ENCODE data around the gene KIRREL3. TPM values are rescaled to one million over a fixed set of nuclear protein-coding genes. Genes with fewer than 3 reads are reported as not detected.

The KIRREL3 gene
- total RNA-seq, 2 donors from 2014 or later, result 0.28 TPM; not detected in 1

DNA sequence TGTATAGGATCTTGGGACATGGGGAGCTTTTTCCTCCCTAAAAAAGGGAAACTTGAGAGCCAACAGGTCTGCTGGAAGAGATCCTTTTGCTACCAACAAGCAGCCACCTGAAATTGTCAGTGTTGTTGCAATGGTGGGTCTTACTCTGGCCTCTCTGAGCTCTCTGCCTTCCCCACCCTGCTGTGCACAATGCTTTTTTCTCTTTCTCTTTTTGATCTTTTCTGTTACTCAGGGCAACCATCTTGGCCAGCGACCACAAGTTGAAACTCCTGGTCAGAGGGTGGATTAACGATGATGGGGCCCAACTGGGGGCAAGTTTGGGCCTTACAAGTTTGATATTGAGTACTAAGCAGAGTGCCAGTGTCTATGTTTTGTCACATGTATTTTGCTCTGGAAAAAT is 155.8 kb downstream of the KIRREL3 start:
- DNase-seq (ENCODE audit: low spot score), result no peak
- no peaks in the 10 kb centered on the region for H3K9me3 ChIP-seq
- TF ChIP-seq POLR2AphosphoS5 (IDR thresholded peaks at IDR 0.05) (no peak), POLR2A (IDR thresholded peaks at IDR 0.05) (no peak)
- TF ChIP-seq, protein P1, sequence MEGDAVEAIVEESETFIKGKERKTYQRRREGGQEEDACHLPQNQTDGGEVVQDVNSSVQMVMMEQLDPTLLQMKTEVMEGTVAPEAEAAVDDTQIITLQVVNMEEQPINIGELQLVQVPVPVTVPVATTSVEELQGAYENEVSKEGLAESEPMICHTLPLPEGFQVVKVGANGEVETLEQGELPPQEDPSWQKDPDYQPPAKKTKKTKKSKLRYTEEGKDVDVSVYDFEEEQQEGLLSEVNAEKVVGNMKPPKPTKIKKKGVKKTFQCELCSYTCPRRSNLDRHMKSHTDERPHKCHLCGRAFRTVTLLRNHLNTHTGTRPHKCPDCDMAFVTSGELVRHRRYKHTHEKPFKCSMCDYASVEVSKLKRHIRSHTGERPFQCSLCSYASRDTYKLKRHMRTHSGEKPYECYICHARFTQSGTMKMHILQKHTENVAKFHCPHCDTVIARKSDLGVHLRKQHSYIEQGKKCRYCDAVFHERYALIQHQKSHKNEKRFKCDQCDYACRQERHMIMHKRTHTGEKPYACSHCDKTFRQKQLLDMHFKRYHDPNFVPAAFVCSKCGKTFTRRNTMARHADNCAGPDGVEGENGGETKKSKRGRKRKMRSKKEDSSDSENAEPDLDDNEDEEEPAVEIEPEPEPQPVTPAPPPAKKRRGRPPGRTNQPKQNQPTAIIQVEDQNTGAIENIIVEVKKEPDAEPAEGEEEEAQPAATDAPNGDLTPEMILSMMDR (IDR thresholded peaks at IDR 0.05), result no peak

DNA sequence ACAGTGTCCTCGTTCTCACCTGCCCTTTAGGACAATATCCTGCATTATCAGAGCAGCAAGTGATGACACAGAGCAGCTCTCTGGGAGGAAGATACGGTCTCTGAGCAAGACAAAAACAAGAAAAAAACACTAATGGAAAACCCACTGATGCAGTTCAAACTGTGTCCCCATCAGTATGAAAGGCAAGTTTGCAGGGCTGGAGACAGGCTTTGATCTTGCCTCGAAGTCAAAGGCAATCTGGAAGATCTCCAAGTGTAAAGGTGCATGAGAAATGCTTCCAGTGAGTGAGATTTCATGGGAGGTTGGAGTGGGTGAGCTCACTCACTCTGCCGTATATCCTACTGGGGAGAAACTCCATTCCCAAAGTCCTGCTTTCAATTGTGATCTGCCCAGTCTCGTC is 157.5 kb downstream of the KIRREL3 start:
- no peak overlapping the region for H3K27ac ChIP-seq
- H3K4me1 ChIP-seq (replicated peaks), result no peaks in the 10 kb centered on the region
- H3K9me3 ChIP-seq, result no peaks in the 10 kb centered on the region
- TF ChIP-seq POLR2AphosphoS5 (IDR thresholded peaks at IDR 0.05), result no peak
- no peak for TF ChIP-seq POLR2A (IDR thresholded peaks at IDR 0.05)
- TF ChIP-seq, protein P1 (IDR thresholded peaks at IDR 0.05), result no peak
- no peaks in the 10 kb centered on the region for H3K27me3 ChIP-seq (replicated peaks; ENCODE audit: insufficient read depth)
- intact Hi-C loops (cut with DNase I), result no loop called here
- 69% methylated on average over 5 of the region's 5 CpGs for WGBS
- H3K4me3 ChIP-seq, result no peak overlapping the region
- DNase-seq (ENCODE audit: low spot score), result no peak
- H3K36me3 ChIP-seq, result no peaks in the 10 kb centered on the region

More for the DNA sequence above, 155.8 kb downstream of the KIRREL3 start:
- H3K4me3 ChIP-seq, result no peak overlapping the region
- no peaks in the 10 kb centered on the region for H3K36me3 ChIP-seq
- H3K4me1 ChIP-seq (replicated peaks), result no peaks in the 10 kb centered on the region
- WGBS, result 51% methylated on average over 2 of the region's 2 CpGs
- H3K27ac ChIP-seq, result no peak overlapping the region
- intact Hi-C loops (cut with DNase I), result no loop called here
- no peaks in the 10 kb centered on the region for H3K27me3 ChIP-seq (replicated peaks; ENCODE audit: insufficient read depth)

DNA sequence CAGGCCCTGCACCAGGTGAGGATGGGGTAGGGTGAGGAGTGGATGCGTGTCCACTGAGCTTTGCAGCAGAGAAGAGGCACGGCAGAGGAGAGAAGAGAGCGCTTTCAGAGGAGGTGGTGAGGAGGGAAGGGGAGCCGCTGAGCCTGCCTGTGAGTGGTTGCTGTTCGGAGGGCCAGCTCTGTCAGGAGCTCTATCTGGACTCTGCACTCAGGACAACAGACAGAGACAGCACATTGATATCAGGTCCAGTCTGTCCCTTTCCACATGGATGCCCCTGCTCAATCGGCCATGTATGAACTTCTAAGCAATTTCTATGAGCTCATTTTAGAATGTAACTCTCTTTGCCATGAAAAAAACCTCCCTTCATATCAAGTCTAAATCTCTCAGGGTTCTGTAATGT is 158.6 kb downstream of the KIRREL3 start:
- Histone ChIP-seq H3K27me3 (replicated peaks; ENCODE audit: insufficient read depth) (no peaks in the 10 kb centered on the region), H3K4me1 (replicated peaks) (no peaks in the 10 kb centered on the region), H3K36me3 (no peaks in the 10 kb centered on the region), H3K4me3 (no peak overlapping the region), H3K9me3 (no peaks in the 10 kb centered on the region), H3K27ac (no peak overlapping the region)
- DNase-seq (ENCODE audit: low spot score), result no peak
- TF ChIP-seq, protein P1 (IDR thresholded peaks at IDR 0.05), result no peak
- TF ChIP-seq POLR2A (IDR thresholded peaks at IDR 0.05) (no peak), POLR2AphosphoS5 (IDR thresholded peaks at IDR 0.05) (no peak)
- 78% methylated on average over 6 of the region's 6 CpGs for WGBS
- intact Hi-C loops (cut with DNase I), result no loop called here

DNA sequence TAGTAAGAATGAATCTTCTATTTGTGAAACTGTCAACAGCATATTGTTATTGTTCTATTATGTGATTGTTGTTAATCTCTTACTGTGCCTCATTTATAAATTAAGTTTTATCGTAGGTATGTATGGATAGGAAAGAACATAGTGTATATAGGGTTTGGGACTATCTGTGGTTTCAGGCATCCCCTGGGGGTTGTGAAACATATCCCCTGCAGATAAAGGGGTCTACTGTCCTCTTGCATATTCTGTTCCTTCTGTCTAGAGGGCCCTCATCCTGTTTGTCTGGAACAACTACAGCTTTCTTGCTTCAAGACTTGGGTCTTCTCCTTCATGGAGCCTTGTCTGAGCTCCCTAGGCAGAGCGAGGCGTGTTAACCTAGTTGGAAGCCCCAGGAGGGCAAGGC is 159.6 kb downstream of the KIRREL3 start:
- no peak for DNase-seq (ENCODE audit: low spot score)
- intact Hi-C loops (cut with DNase I), result no loop called here
- no peak overlapping the region for H3K4me3 ChIP-seq
- TF ChIP-seq POLR2A (IDR thresholded peaks at IDR 0.05), result no peak
- TF ChIP-seq, protein P1 (IDR thresholded peaks at IDR 0.05), result no peak
- no peak for TF ChIP-seq POLR2AphosphoS5 (IDR thresholded peaks at IDR 0.05)
- no peaks in the 10 kb centered on the region for H3K36me3 ChIP-seq
- H3K9me3 ChIP-seq, result no peaks in the 10 kb centered on the region
- no peaks in the 10 kb centered on the region for H3K4me1 ChIP-seq (replicated peaks)
- H3K27ac ChIP-seq, result no peak overlapping the region
- no peaks in the 10 kb centered on the region for H3K27me3 ChIP-seq (replicated peaks; ENCODE audit: insufficient read depth)
- 96% methylated on average over 3 of the region's 3 CpGs for WGBS

DNA sequence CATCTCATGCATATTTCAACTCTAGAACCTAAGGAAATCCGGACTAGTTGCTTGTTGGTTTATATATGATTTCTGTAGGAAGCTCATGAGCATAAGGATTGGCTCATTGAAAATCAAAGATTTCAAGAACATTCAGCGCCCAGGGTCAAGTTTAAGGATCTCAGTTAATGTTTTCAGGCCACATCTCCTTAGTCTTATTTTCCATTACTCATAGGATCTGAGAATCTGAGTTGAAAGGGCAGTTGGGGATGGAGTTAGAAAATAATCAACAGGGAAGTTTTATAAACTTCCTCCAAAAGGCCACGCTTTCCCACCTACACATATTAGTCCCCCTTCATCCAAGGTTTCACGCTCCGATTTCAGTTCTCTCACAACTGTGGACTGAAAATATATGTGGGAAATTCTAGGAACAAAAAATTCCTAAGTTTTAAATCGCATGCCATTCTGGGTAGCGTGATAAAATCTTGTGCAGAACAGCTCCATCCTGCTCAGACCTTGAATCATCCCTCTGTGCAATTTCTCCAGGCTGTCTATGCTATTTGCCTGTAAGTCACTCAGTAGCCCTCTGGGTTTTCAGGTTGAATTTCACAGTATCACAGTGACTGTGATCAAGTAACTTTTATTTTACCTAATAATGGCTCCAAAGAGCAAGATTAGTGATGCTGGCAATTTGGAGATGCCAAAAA is 160.2 kb downstream of the KIRREL3 start:
- TF ChIP-seq, protein P1 (IDR thresholded peaks at IDR 0.05), result no peak
- TF ChIP-seq POLR2A (IDR thresholded peaks at IDR 0.05) (no peak), POLR2AphosphoS5 (IDR thresholded peaks at IDR 0.05) (no peak)
- Histone ChIP-seq H3K9me3 (no peaks in the 10 kb centered on the region), H3K27me3 (replicated peaks; ENCODE audit: insufficient read depth) (no peaks in the 10 kb centered on the region), H3K36me3 (no peaks in the 10 kb centered on the region), H3K4me1 (replicated peaks) (no peaks in the 10 kb centered on the region), H3K27ac (no peak overlapping the region), H3K4me3 (no peak overlapping the region)
- no peak for DNase-seq (ENCODE audit: low spot score)
- intact Hi-C loops (cut with DNase I), result no loop called here
- WGBS, result 83% methylated on average over 7 of the region's 7 CpGs

Data from prostate gland (tissue), 2 donors.